ENCODE measurements around the gene DEPDC5.

Gene DEPDC5

GRCh38 chr22:31852691-31853421 lies 99.0 kb downstream of the DEPDC5 start:
- DNase-seq (ENCODE audit: low spot score): peak; percentile 17

- peak; percentile 33 for DNase-seq (ENCODE audit: low spot score)
Measured at GRCh38 chr22:31853736-31854495, 100.1 kb downstream of the DEPDC5 start.

- peak; percentile 50 for DNase-seq (ENCODE audit: low spot score)
Measured at GRCh38 chr22:31857247-31857646, 103.4 kb downstream of the DEPDC5 start.

DNA sequence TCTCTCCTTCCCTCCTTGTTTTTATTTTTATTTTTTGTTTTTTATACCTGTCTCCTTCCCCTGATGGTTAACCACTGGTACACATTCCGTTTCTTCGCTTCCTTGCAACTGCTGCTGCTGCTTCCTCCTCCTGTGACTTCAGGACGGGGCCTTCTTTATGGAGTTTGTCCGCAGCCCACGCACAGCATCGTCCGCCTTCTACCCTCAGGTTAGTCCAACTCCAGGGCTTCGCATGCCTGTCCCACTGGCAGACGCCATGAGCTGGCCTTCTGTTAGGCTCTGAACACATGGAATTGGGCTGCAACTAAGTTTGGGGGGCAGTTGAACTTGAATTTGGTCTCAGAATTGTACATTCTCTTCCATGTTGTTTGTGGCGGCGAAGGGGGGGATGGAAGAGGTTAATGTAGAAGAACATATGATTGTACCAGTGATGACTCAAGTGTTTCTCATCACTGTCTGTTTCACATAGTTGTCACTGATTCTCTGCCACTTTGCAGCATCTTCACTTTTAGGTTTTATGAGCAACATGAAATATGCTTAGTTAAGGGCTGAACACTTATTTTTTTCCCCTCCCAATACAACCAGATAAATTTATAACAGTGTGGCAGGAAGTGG lies 107.5 kb downstream of the DEPDC5 start:
- DNase-seq (ENCODE audit: low spot score): no peak

GRCh38 chr22:31866918-31867317 lies 113.1 kb downstream of the DEPDC5 start:
- no peak for DNase-seq (ENCODE audit: low spot score)

- DNase-seq (ENCODE audit: low spot score): no peak
Measured at GRCh38 chr22:31867386-31868153, 113.8 kb downstream of the DEPDC5 start.

DNA sequence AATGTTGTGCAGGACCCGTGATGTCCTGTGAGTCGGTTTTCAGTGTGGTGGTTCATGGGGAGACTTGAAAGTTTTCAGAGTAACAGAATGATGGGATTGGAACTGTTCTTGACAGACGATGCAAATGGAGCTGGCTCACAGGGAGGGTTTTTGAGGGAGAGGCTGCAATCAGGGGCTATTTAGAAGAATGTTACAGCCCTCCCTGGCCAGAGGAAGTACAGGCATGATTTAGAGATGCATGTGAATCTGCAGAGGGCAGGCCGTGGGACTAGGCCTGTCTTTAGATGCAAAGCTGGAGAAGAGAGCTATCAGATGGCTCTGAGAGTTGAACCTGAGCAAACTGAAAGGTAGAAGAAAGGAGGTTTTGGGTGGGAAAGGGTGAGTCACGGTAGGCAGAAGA lies 115.9 kb downstream of the DEPDC5 start:
- no peak for DNase-seq (ENCODE audit: low spot score)

DNA sequence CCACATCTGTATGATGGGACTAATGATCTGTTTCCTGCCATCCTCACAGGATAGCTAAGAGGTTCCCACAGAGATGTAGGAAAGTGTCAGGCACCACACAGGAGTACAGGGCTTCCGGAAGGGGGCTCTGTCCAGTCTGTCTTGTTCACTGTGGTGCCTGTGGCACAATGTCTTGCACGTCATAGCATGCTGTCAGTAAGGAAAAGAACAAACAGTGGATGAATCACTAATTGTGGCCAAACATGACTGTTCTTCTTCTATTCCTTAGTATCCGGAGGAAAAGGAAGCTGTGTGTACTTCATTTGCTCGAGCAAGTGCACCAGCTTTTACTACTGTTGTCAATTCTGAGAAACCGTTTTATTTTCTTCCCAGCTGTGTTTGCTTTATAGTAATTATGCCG lies 117.1 kb downstream of the DEPDC5 start:
- DNase-seq (ENCODE audit: low spot score): no peak

- no peak for DNase-seq (ENCODE audit: low spot score)
Measured at GRCh38 chr22:31871480-31871879, 117.7 kb downstream of the DEPDC5 start.

GRCh38 chr22:31872209-31872608 lies 118.4 kb downstream of the DEPDC5 start:
- no peak for DNase-seq (ENCODE audit: low spot score)

DNA sequence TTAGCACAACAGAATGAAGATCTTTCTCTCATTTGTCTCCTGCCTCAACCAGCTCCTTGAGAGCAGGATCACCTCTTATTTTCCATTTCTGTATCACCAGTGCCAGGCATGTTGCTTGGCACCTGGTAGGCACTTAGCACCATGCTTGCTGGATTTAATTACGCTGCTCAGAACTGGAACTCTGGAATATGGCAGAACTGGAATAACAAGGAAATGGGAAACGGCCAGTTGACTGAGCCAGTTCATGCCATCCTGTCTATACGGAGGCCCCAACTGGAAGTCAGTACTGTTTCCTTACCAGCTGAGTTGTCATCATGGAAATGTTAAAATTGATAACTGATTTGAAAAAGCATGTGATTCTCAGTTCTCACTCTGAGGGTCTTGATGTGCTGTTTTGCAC lies 121.0 kb downstream of the DEPDC5 start:
- DNase-seq (ENCODE audit: low spot score): no peak

- no peak for DNase-seq (ENCODE audit: low spot score)
Measured at GRCh38 chr22:31876156-31876920, 122.5 kb downstream of the DEPDC5 start.

GRCh38 chr22:31879585-31879984 lies 125.8 kb downstream of the DEPDC5 start:
- DNase-seq (ENCODE audit: low spot score): no peak

DNA sequence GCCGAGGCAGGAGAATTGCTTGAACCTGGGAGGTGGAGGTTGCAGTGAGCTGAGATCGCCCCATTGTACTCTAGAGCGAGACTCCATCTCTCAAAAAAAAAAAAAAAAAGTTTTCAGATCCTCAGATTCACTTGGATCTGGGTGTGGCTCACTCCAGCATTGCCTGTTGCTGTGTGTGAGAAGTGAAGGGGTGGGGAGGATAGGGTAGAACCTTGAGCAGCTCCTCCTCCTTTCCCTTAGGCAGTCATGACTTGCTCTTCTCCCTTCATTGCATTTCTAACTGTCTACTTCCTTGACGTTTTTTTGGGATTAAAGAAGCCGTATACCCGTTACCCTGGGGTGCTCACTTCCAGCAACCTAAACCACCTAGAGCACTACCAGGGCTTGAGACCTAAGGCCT lies 127.4 kb downstream of the DEPDC5 start:
- DNase-seq (ENCODE audit: low spot score): no peak

DNA sequence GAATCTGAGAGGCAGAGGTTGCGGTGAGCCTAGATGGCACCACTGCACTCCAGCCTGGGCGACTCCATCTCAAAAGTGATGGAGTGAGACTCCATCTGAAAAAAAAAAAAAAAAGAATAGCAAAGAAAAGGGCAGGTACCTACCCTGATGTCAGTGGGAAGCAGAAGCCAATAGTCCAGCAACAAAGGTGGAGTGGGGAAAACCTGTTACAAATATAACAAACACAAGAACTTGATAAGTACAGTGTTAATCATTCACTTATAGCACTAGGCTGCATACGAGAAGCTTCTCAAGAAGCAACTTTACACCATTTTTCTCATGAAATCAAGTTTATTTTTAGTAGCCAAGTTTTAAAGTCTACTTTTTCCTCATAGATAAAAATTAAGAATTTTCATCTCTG lies 128.0 kb downstream of the DEPDC5 start:
- DNase-seq (ENCODE audit: low spot score): no peak

DNA sequence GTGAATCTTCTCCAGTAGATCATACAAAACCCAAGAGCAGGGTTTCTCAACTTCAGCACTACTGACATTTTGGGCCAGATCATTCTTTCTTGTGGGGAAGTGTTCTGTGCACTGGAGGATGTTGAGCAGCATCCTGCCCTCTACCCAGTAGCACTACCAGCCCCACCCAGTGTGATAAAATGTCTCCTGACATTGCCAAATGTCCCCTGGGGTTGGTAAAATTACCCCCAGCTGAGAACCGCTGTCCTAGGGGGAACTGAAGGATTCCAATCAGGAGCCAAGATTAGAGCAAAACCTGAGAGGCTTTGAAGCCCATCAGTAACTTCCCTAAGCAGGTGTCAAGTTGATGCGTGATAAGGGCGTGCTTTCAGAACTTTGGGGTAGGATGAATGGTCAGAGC lies 129.2 kb downstream of the DEPDC5 start:
- no peak for DNase-seq (ENCODE audit: low spot score)

DNA sequence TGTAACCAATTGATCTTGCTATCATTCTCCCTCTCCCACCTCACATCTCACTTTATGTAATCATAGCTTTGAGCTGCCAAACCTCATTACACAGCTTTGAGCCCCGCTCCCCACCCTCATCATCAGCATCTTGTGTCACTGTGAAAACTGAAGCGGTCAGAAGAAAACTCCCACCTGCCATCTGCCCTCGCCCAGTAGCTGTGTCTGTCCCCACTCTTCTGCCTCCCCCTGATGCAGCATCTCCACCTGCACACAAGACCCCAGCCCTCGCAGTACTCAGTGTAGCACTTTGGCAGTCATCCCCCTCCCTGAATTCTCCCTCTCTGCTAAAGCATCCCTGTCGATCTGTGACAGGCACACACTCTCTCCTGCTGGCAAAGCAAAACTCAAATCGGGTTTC lies 130.2 kb downstream of the DEPDC5 start:
- no peak for DNase-seq (ENCODE audit: low spot score)

GRCh38 chr22:31891366-31892079 lies 137.7 kb downstream of the DEPDC5 start:
- peak; percentile 22 for DNase-seq (ENCODE audit: low spot score)

- DNase-seq (ENCODE audit: low spot score): no peak
Measured at GRCh38 chr22:31892080-31892433, 138.2 kb downstream of the DEPDC5 start.

DNA sequence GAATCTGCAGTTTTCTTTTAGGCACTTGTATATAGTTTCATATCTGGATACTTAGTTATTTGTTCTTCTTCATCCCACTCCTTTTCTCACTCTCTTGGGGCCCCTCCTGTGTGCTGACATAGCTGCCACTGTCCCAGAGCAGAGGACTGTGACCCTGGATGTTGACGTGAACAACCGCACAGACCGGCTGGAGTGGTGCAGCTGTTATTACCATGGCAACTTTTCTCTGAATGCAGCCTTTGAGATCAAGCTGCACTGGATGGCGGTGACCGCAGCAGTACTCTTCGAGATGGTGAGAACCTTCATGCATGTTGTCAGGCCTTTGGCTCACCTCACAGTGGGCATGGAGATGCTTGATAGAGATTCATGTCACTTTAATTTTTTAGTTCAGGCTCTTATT lies 139.6 kb downstream of the DEPDC5 start:
- no peak for DNase-seq (ENCODE audit: low spot score)

Measured in kidney tubule cell (primary cell).